ENCODE data around the gene CYP2W1.

The CYP2W1 gene

GRCh38 chr7:1012716-1013095 lies 29.7 kb downstream of the CYP2W1 start:
- no peak for DNase-seq (ENCODE audit: low spot score)
- H3K27me3 Mint-ChIP-seq (ENCODE audit: low read depth), result no peaks in the 10 kb centered on the region
- no peak overlapping the region for H3K27ac Mint-ChIP-seq
- no peak overlapping the region for H3K4me3 Mint-ChIP-seq
- H3K9me3 Mint-ChIP-seq, result no peaks in the 10 kb centered on the region
- H3K4me1 Mint-ChIP-seq (ENCODE audit: low read depth), result peaks cover 9% of the 10 kb centered on the region
- H3K36me3 Mint-ChIP-seq (ENCODE audit: low read depth), result peaks cover 8% of the 10 kb centered on the region

DNA sequence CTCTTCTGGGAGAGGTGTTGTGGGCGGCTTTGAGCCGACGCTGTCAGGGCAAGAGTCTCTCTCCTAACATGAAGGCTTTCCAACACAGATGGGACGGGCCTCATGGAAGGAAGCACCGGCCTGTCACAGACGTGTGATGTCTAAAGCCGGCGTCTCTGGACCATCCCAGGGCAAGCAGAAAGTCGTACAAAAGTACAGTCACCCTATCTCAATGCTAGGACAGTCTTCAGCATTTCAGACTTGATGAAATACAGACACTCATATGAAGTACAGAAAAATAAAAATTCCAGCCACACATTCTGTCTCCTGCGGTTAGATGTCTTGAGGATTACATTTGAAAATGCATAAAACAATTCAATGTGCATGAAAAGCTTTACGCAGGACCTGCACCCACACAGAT lies 30.6 kb downstream of the CYP2W1 start:
- Mint-ChIP-seq H3K36me3 (ENCODE audit: low read depth) (peaks cover 13% of the 10 kb centered on the region), H3K4me3 (no peak overlapping the region), H3K4me1 (ENCODE audit: low read depth) (peaks cover 11% of the 10 kb centered on the region), H3K9me3 (no peaks in the 10 kb centered on the region), H3K27ac (peak overlapping the region; percentile 18), H3K27me3 (ENCODE audit: low read depth) (no peaks in the 10 kb centered on the region)
- no peak for DNase-seq (ENCODE audit: low spot score)

DNA sequence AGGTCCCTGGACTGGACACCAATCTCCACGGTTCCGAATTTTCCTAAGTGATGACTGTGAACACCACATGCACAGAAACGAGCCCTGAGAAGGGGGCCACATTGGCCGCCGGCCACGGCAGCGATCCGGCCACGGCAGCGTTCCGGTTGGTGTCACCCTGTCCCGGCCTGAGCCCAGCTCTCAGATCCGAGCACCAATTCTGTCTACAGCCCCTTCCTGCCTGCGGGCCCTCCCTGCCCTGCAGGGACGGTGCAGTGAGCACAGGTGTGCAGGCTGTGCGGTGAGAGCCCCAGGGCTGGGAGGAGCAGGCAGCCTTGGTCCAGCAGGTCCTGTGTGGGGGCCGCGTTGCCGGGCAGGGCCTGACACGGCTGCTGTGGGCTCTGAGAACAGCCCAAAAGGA lies 31.7 kb downstream of the CYP2W1 start:
- H3K27ac Mint-ChIP-seq, result no peak overlapping the region
- H3K36me3 Mint-ChIP-seq (ENCODE audit: low read depth), result peaks cover 11% of the 10 kb centered on the region

DNA sequence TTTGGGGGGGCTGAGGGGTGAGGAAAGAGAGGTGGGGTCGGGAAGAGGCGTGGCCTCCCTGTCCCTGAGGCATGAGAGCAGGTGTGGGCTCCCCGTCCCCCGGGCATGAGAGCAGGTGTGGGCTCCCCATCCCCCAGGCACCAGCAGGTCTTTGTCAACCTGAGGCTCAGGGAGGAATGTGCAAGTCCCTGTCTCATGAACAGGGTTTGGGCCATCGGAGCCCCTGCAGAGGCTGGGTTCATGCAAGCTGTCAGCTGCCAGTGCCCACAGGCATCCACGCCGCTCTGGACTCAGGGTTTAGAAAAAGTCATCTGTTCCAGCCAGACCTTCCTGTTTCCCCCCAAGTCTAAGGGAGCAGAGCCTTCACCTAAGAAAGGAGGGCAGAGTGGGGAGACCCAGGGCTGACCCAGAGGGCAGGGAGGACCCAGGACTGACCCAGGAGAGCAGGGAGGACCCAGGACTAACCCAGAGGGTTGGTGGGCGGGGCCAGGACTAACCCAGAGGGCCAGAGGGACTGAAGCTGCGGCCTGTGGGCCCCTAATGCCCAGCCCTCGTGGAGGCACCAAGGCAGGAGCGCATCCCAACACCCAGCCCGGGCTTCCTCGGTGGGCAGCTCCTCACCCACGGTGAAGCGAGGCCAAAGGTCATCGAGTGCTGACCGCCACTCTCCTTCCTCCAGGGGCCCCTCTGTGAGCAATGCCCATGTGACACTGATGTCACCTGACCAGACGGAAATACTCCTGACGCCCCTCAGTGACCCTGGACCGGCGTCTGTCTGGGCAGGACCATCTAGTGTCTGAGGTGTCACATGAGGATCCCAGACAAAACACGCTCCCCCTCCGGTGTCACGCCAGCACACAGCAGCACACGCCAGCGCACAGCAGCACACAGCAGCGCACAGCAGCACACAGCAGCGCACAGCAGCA lies 32.5 kb downstream of the CYP2W1 start:
- H3K36me3 Mint-ChIP-seq (ENCODE audit: low read depth), result peaks cover 13% of the 10 kb centered on the region
- no peak for DNase-seq (ENCODE audit: low spot score)
- peaks cover 11% of the 10 kb centered on the region for H3K4me1 Mint-ChIP-seq (ENCODE audit: low read depth)
- no peaks in the 10 kb centered on the region for H3K9me3 Mint-ChIP-seq
- no peaks in the 10 kb centered on the region for H3K27me3 Mint-ChIP-seq (ENCODE audit: low read depth)
- no peak overlapping the region for H3K4me3 Mint-ChIP-seq
- H3K27ac Mint-ChIP-seq, result no peak overlapping the region

More for the DNA sequence above, 31.7 kb downstream of the CYP2W1 start:
- H3K9me3 Mint-ChIP-seq, result no peaks in the 10 kb centered on the region
- H3K27me3 Mint-ChIP-seq (ENCODE audit: low read depth), result no peaks in the 10 kb centered on the region
- H3K4me3 Mint-ChIP-seq, result no peak overlapping the region
- no peak for DNase-seq (ENCODE audit: low spot score)
- peaks cover 11% of the 10 kb centered on the region for H3K4me1 Mint-ChIP-seq (ENCODE audit: low read depth)

GRCh38 chr7:1016577-1017531 lies 33.9 kb downstream of the CYP2W1 start:
- Mint-ChIP-seq H3K27ac (no peak overlapping the region), H3K4me3 (no peak overlapping the region), H3K36me3 (ENCODE audit: low read depth) (peaks cover 13% of the 10 kb centered on the region), H3K4me1 (ENCODE audit: low read depth) (peaks cover 5% of the 10 kb centered on the region), H3K9me3 (no peaks in the 10 kb centered on the region), H3K27me3 (ENCODE audit: low read depth) (no peaks in the 10 kb centered on the region)
- DNase-seq (ENCODE audit: low spot score), result no peak

GRCh38 chr7:1017586-1018333 lies 34.8 kb downstream of the CYP2W1 start:
- H3K9me3 Mint-ChIP-seq, result no peaks in the 10 kb centered on the region
- peaks cover 5% of the 10 kb centered on the region for H3K4me1 Mint-ChIP-seq (ENCODE audit: low read depth)
- peaks cover 16% of the 10 kb centered on the region for H3K36me3 Mint-ChIP-seq (ENCODE audit: low read depth)
- DNase-seq (ENCODE audit: low spot score), result no peak
- H3K27ac Mint-ChIP-seq, result peak overlapping the region; percentile 63
- H3K27me3 Mint-ChIP-seq (ENCODE audit: low read depth), result no peaks in the 10 kb centered on the region
- H3K4me3 Mint-ChIP-seq, result no peak overlapping the region

DNA sequence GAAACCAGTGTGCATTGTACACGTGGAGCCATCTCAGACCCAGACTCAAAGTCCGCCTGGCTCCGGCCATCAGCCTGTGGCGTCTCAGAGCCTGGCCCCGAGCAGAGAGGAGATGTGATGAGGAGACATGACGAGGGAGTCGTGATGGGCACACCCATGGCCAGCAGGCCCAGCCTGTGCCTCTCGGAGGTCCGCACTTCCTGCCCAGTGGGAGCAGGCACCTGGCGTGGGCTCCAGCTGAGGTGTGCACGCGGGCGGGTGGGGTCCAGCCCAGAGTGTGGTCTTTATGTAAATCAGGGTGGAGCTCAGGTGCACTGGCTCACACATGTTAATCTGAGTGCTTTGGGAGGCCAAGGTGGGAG lies 35.3 kb downstream of the CYP2W1 start:
- peak overlapping the region; percentile 63 for H3K27ac Mint-ChIP-seq
- no peaks in the 10 kb centered on the region for H3K27me3 Mint-ChIP-seq (ENCODE audit: low read depth)
- no peak overlapping the region for H3K4me3 Mint-ChIP-seq
- H3K9me3 Mint-ChIP-seq, result no peaks in the 10 kb centered on the region
- DNase-seq (ENCODE audit: low spot score), result no peak
- H3K4me1 Mint-ChIP-seq (ENCODE audit: low read depth), result peaks cover 5% of the 10 kb centered on the region
- peaks cover 16% of the 10 kb centered on the region for H3K36me3 Mint-ChIP-seq (ENCODE audit: low read depth)

DNA sequence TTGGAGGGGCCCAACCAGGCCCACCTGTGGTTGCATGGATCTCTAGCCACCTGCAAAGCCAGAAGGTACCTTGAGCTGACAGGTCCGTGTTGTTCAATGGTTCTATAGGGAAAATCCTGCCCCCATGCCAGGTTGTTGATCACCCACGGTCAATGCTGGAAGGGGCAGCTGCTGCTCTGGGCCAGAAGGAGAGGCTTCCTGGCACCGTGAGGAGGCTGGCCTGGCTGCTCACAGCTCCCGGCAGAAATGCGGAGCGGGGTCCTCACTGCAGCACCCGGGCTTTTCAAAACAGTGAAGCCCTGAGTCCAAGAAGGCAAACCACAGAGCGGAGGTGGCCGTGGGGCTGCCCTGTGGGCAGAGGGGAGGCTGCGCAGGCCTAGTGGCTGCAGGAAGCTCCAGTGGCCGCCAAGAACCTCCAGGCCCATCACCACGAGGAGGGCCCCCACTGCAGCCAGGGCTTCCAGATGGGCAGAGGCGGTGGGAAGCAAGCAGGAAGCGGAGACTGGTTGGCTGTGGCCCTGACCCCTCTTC lies 36.3 kb downstream of the CYP2W1 start:
- DNase-seq (ENCODE audit: low spot score), result no peak
- Mint-ChIP-seq H3K27me3 (ENCODE audit: low read depth) (no peaks in the 10 kb centered on the region), H3K27ac (no peak overlapping the region), H3K4me3 (no peak overlapping the region), H3K36me3 (ENCODE audit: low read depth) (peaks cover 16% of the 10 kb centered on the region), H3K9me3 (no peaks in the 10 kb centered on the region), H3K4me1 (ENCODE audit: low read depth) (peaks cover 3% of the 10 kb centered on the region)

- Mint-ChIP-seq H3K36me3 (ENCODE audit: low read depth) (peaks cover 16% of the 10 kb centered on the region), H3K27me3 (ENCODE audit: low read depth) (no peaks in the 10 kb centered on the region), H3K27ac (no peak overlapping the region), H3K9me3 (no peaks in the 10 kb centered on the region), H3K4me1 (ENCODE audit: low read depth) (peaks cover 3% of the 10 kb centered on the region), H3K4me3 (no peak overlapping the region)
- DNase-seq (ENCODE audit: low spot score), result no peak
These were observed 37.0 kb downstream of the CYP2W1 start for GRCh38 chr7:1019789-1020610.

DNA sequence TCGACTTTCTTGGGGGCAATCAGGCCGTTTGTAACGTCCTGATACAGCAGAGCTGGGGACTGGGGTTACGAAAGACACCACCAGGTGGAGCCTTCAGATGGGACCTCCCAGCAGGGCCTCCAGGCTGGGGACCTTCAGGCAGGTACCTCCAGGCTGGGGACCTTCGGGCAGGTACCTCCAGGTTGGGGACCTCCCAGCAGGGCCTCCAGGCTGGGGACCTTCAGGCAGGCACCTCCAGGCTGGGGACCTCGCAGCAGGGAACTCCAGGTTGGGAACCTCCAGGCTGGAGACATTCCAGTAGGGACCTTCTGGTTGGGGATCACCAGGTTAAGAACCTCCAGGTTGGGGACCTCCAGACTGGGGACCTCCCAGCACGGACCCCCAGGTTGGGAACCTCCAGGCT lies 37.9 kb downstream of the CYP2W1 start:
- H3K27ac Mint-ChIP-seq, result no peak overlapping the region
- peaks cover 3% of the 10 kb centered on the region for H3K4me1 Mint-ChIP-seq (ENCODE audit: low read depth)
- peaks cover 16% of the 10 kb centered on the region for H3K36me3 Mint-ChIP-seq (ENCODE audit: low read depth)
- DNase-seq (ENCODE audit: low spot score), result no peak
- no peaks in the 10 kb centered on the region for H3K9me3 Mint-ChIP-seq
- H3K27me3 Mint-ChIP-seq (ENCODE audit: low read depth), result no peaks in the 10 kb centered on the region
- H3K4me3 Mint-ChIP-seq, result no peak overlapping the region

- H3K4me3 Mint-ChIP-seq, result no peak overlapping the region
- no peak for DNase-seq (ENCODE audit: low spot score)
These were observed 38.4 kb downstream of the CYP2W1 start for GRCh38 chr7:1021366-1021765.

GRCh38 chr7:1021931-1022330 lies 39.0 kb downstream of the CYP2W1 start:
- H3K4me3 Mint-ChIP-seq, result no peak overlapping the region
- no peaks in the 10 kb centered on the region for H3K9me3 Mint-ChIP-seq
- DNase-seq (ENCODE audit: low spot score), result no peak
- H3K27ac Mint-ChIP-seq, result peak overlapping the region; percentile 41
- no peaks in the 10 kb centered on the region for H3K27me3 Mint-ChIP-seq (ENCODE audit: low read depth)
- H3K36me3 Mint-ChIP-seq (ENCODE audit: low read depth), result peaks cover 20% of the 10 kb centered on the region
- H3K4me1 Mint-ChIP-seq (ENCODE audit: low read depth), result peaks cover 7% of the 10 kb centered on the region

More at GRCh38 chr7:1021366-1021765, 38.4 kb downstream of the CYP2W1 start:
- Mint-ChIP-seq H3K27ac (no peak overlapping the region), H3K36me3 (ENCODE audit: low read depth) (peaks cover 20% of the 10 kb centered on the region), H3K9me3 (no peaks in the 10 kb centered on the region), H3K27me3 (ENCODE audit: low read depth) (no peaks in the 10 kb centered on the region), H3K4me1 (ENCODE audit: low read depth) (peaks cover 6% of the 10 kb centered on the region)

DNA sequence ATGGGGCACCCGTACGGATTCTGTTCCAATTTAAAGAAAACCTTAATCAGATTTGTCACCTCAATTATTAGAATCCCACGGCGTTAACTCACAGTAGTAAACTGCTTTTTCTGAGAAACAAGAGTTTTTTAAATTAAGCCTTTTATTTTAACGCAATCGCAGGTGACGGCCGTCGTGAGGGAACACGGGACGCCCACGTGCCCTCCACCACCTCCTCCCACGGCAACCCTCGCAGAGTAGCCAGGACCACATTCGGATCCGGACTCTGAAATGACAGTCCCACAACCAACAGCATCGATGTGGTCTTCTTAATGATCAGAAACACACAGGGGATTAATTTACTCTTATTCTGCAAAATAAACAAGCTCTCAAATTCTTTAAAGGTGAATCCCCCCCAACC lies 39.4 kb downstream of the CYP2W1 start:
- peaks cover 7% of the 10 kb centered on the region for H3K4me1 Mint-ChIP-seq (ENCODE audit: low read depth)
- H3K36me3 Mint-ChIP-seq (ENCODE audit: low read depth), result peaks cover 20% of the 10 kb centered on the region
- no peaks in the 10 kb centered on the region for H3K9me3 Mint-ChIP-seq
- no peaks in the 10 kb centered on the region for H3K27me3 Mint-ChIP-seq (ENCODE audit: low read depth)
- no peak overlapping the region for H3K4me3 Mint-ChIP-seq
- peak overlapping the region; percentile 41 for H3K27ac Mint-ChIP-seq
- DNase-seq (ENCODE audit: low spot score), result no peak

All from T-helper 2 cell treated with Interferon-gamma antibody and Interleukin-4, amounts not matched to agents 5 μg/mL and 100 μg/mL, for 36 hours (primary cell).